HCT116 (cell line): Measurements from ENCODE around the gene ACHE.

Experiments used
- CTCF ChIP-seq, 3 experiments: fragments of 200-600 bp in 1 of 3; sonication (generic) in 1 of 3; IDR thresholded peaks in 2 of 3; conservative IDR thresholded peaks in 1 of 3; 2 replicates each; pipeline ENCODE4 v1.5.1; 2012 to 2017; ENCODE audit warnings: low read depth in 2 of 3, low read length in 2 of 3, antibody characterized with exemption in 1 of 3, borderline replicate concordance in 1 of 3, control low read depth in 1 of 3, mild to moderate bottlenecking in 1 of 3, mixed read lengths in 1 of 3, mixed run types in 1 of 3, moderate library complexity in 1 of 3; ENCODE audit not compliant: insufficient read depth in 1 of 3
- EZH2 ChIP-seq: fragments of 200-600 bp; sonication (generic); IDR thresholded peaks from 2 replicates; pipeline ENCODE4 v1.6.1; 2017; ENCODE audit warnings: antibody characterized with exemption, mixed run types
- EZH2phosphoT487 ChIP-seq: fragments of 200-600 bp; IDR thresholded peaks from 2 replicates; pipeline ENCODE4 v1.6.1; 2018; ENCODE audit warnings: antibody characterized with exemption, borderline replicate concordance
- JUND ChIP-seq: IDR thresholded peaks from 2 replicates; pipeline ENCODE4 v1.6.1; 2012
- MAX ChIP-seq: IDR thresholded peaks from 2 replicates; pipeline ENCODE4 v1.6.1; 2012
- SP1 ChIP-seq: IDR thresholded peaks from 2 replicates; pipeline ENCODE4 v1.6.1; 2012; ENCODE audit warnings: low read depth
- YY1 ChIP-seq: IDR thresholded peaks from 2 replicates; pipeline ENCODE4 v1.6.1; 2011; ENCODE audit warnings: low read length, low read depth, moderate library complexity, mild to moderate bottlenecking; ENCODE audit not compliant: insufficient replicate concordance; ENCODE audit errors: extremely low read depth
- TF ChIP-seq, protein P1 (sequence below): IDR thresholded peaks from 2 replicates; pipeline ENCODE4 v1.6.1; 2012; ENCODE audit warnings: low read depth

DNA sequence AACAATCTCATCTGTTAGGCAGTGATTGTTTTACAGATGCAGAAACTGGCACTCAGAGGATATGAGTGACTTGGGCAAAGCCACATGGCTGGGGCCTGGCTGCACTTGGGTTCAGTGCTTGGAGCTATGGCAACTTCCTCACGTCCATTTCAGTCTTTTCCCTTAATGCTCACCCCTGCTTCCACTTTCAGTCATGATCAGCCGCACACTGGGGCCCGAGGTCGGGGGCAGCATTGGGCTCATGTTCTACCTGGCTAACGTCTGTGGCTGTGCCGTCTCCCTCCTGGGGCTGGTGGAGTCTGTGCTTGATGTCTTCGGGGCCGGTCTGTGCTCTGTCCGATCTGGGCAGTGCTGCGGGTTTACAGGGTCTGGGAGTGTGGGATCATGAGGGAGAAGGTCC is 40.2 kb downstream of the ACHE start:
- TF ChIP-seq CTCF (IDR thresholded peaks at IDR 0.05 in 2 of 3, conservative IDR thresholded peaks at IDR 0.05 in 1 of 3; ENCODE audit: borderline replicate concordance in 1 of 3, insufficient read depth in 1 of 3, low read depth in 2 of 3, low read length in 2 of 3) (no peak), YY1 (no peak), EZH2phosphoT487 (no peak), JUND (no peak), SP1 (no peak), EZH2 (no peak), MAX (no peak)
- TF ChIP-seq, protein P1, sequence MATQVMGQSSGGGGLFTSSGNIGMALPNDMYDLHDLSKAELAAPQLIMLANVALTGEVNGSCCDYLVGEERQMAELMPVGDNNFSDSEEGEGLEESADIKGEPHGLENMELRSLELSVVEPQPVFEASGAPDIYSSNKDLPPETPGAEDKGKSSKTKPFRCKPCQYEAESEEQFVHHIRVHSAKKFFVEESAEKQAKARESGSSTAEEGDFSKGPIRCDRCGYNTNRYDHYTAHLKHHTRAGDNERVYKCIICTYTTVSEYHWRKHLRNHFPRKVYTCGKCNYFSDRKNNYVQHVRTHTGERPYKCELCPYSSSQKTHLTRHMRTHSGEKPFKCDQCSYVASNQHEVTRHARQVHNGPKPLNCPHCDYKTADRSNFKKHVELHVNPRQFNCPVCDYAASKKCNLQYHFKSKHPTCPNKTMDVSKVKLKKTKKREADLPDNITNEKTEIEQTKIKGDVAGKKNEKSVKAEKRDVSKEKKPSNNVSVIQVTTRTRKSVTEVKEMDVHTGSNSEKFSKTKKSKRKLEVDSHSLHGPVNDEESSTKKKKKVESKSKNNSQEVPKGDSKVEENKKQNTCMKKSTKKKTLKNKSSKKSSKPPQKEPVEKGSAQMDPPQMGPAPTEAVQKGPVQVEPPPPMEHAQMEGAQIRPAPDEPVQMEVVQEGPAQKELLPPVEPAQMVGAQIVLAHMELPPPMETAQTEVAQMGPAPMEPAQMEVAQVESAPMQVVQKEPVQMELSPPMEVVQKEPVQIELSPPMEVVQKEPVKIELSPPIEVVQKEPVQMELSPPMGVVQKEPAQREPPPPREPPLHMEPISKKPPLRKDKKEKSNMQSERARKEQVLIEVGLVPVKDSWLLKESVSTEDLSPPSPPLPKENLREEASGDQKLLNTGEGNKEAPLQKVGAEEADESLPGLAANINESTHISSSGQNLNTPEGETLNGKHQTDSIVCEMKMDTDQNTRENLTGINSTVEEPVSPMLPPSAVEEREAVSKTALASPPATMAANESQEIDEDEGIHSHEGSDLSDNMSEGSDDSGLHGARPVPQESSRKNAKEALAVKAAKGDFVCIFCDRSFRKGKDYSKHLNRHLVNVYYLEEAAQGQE: no peak
